NCI-H2227 (cell line): Measurements from ENCODE around the gene FAM83G.
A peak's percentile ranks its signal among the peaks of the same experiment; 100 is the strongest.
"Not testable (repeated sequence)": the region's sequence is repeated elsewhere in the genome, so short reads cannot be mapped to it uniquely, and the experiment has no call there.

Experiments
- DNase-seq: peaks from one replicate; lab custom pipeline; 2025; ENCODE audit not compliant: unreplicated experiment; lab: John Stamatoyannopoulos, UW

The FAM83G gene, protein sequence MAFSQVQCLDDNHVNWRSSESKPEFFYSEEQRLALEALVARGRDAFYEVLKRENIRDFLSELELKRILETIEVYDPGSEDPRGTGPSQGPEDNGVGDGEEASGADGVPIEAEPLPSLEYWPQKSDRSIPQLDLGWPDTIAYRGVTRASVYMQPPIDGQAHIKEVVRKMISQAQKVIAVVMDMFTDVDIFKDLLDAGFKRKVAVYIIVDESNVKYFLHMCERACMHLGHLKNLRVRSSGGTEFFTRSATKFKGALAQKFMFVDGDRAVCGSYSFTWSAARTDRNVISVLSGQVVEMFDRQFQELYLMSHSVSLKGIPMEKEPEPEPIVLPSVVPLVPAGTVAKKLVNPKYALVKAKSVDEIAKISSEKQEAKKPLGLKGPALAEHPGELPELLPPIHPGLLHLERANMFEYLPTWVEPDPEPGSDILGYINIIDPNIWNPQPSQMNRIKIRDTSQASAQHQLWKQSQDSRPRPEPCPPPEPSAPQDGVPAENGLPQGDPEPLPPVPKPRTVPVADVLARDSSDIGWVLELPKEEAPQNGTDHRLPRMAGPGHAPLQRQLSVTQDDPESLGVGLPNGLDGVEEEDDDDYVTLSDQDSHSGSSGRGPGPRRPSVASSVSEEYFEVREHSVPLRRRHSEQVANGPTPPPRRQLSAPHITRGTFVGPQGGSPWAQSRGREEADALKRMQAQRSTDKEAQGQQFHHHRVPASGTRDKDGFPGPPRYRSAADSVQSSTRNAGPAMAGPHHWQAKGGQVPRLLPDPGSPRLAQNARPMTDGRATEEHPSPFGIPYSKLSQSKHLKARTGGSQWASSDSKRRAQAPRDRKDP

DNA sequence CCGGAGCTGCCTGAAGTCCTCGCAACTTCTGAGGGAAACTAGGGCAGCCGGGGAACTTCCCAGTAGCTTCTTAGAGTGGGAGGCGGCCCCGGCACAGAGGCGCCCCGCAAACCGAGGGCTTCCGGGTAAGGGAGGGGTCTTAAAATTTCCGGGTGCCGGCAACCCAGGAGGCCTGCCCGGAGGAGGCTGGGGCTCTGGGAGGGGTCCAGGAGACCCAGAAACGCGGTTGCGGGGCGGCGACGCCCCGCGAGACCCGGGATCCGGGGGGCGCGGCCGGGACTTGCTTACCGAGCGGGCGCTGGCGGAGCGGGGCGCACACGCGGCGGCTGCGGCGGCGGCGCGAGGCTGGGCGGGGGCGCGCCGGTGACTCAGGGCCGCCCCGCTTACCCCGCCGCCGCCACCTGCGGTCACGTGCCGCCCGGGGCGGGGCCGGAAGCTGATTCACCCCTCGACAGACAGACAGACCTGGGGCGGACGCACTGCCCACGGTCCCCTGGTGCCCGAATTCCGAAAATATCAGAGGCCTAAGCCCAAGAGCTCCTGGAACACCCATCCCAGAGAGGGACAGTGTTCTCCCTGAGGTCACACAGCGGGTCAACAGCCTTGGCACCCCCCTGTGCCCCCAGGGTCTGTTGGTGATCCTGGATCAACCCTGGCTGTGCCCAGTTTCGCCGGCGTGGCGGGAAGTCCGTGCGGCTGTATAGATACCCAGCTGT, at the start of gene FAM83G:
Gene FAM83G (minus strand): TSS at position 344 of the 716 bp plus-strand sequence. CDS start 723 bp downstream, outside the sequence.
- peak; percentile 61 for DNase-seq

DNA sequence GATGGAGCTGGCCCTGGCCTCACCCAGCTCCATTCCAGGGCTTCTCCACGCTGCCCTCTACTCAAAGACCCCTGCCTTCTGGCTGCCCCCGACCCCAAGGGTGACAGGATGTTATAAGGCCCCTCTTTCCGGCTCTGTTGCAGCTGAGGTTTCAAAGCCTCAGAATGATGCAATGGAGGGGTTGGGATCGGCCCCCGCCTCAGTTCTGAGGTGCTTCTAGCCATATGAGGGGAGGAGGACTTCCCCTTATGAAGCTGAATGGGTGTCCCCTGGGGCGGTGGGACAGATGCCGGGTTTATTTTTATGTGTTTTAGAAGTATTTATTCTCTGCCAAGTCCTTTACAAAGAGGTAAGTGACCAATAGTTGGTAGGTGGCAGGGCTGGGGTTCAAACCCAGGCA, 44.3 kb upstream of the FAM83G start:
- not testable (repeated sequence) for DNase-seq

DNA sequence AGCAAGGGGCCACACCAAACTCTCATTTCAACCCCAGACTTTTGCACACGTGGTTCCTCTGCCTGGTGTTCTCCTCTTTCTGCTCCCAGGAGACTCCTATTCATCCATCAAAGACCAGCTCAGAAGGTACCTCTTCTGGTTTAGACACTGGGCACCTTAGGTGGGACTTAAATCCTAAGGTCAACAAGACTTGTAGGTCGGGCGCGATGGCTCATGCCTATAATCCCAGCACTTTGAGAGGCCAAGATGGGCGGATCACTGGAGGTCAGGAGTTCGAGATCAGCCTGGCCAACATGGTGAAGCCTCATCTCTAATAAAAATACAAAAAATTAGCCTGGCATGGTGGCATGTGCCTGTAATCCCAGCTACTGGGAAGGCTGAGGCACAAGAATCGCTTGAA, 42.9 kb upstream of the FAM83G start:
- DNase-seq, result not testable (repeated sequence)

DNA sequence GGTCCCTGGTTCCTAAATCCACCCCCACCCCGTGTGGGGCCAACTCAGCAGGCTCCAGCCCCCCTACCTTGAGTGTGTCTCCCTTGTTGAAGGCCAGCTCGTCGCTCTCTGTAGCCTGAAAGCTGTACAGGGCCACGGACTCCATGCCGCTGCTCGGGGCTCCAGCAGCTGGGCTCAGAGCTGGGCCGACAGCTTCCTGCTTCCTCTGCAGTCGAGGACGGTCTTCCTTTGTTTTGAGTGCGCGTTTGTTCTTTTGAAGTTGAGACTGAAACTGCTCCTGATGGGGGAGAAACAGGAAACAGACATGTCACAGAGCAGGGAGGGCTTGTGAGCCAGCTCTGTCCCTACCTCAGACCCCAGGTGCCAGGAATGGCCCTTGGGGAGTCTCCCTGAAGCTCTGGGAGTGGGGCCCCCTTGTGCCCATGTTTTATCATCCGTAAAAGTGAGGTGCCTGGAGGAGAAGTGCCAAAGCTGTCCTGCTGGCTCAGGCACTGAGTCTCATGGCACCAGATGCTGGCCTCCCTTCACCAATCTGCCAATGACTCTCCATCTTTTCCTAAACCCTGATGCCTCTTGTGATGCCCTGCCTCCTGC, 42.3 kb upstream of the FAM83G start, which contains the start of gene GRAP:
Gene GRAP (minus strand): TSS at position 176 of the 594 bp plus-strand sequence. CDS start 31 bp downstream, at position 145.
- DNase-seq, result not testable (repeated sequence)

DNA sequence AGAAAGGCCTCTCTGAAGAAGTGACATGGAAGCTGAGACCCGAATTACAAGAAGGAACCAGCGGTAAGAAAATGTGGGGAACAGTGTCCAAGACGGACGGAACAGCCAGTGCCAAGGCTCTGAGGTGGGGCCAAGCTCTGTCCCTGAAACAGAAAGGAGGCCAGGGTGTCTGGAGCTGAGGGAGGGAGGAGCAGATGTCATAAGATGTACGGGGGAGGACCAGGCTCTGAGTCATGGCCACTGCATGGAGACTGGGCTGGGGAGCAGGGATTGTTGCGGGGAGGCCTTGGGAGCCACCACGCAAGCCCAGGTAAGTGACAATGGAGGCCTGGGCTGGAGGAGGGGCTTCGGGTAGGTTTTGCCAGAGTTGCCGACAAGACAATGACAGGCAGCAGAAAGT, 40.1 kb upstream of the FAM83G start:
- not testable (repeated sequence) for DNase-seq

DNA sequence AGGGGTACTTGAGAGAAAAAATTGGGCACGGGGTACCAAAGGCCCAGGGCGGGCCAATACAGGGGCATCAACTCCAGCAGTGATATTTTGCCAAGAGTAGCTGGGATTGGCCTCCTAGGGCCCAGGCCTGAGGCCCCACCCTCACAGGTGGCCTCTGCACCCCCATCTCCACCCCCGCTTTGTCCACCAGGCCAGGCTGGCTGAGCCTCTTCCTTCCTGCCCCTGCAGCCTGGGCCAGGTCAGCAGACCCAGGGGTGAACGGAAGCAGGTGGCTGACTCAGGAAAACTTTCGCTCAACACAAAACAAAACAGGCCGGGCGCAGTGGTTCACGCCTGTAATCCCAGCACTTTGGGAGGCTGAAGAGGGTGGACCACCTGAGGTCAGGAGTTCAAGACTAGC, 38.5 kb upstream of the FAM83G start:
- not testable (repeated sequence) for DNase-seq

DNA sequence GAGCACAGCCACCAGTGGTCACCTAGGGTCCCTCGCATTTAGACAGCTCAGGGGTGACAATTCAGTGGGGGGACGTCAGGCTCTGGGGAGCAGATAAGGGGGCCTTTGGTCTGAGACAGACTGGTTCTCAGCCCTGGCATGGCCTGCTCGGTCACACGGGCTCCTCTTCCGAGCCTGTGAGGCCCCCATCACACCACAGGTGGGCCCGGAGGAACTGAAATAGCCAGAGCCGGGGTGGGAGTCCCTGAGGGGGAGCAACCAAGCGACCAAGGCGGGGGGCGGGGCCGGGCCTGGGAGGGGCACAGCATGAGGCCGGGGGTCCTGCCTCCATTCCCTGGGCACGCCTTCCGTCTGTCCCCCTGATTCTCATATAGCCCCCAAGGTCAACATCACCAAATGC, 37.8 kb upstream of the FAM83G start:
- DNase-seq, result not testable (repeated sequence)

DNA sequence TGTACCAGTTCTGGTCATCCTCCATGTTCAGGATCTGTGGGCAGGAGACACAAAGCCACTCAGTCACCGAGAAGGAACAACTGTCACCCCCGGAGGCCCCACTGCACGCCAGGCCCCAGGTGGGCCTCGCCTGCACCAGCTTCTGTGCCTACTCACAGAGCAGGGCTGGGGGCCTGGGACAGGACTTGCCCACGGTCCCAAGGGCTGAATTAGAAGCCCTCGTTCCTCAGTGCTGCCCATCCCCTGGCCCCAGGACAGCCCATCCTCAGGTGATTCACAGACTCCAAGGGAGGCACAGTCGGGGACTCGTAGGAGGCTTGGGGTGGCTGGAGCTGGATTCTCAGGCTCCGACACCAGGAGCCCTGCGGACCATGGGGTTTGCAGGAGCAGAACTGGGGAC, 37.3 kb upstream of the FAM83G start:
- not testable (repeated sequence) for DNase-seq

DNA sequence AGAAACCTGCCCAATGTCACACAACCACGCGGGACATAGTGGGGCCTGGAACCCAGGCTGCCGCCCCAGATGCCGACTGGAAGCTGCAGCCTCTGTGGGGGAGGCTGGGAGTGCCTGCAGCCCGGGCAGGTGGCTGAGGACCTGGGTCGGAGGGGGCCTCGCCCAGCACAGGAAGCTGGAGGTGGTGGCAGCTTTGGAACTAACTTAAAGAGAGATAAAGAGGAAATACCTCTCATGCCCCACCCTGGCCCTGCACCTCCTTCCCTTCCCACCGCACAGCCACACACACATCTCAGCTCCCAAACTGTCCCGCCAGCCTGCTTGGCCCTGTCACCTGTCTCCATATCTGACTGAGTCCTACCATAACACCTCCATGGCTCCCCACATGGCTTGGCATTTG, 35.8 kb upstream of the FAM83G start:
- not testable (repeated sequence) for DNase-seq

DNA sequence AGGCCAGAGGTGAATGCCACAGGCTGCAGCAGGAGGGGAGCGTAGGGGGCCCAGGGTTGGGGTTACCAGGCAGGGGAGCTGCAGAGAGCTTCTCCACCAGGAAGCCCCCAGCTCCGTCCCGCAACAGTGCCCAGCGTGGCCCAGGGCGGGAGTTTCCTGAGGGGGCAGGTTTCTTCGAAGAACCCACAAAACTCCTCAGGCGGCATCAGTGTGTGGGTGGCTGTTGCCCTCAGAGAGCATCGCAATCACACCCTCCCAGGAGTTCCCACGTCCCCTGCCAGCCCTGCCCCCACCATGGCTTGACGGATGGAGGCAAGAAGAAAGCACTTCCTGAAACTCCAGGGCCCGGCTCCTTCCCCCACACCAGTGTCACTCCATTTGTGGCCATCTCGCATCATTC, 34.2 kb upstream of the FAM83G start:
- DNase-seq, result not testable (repeated sequence)

DNA sequence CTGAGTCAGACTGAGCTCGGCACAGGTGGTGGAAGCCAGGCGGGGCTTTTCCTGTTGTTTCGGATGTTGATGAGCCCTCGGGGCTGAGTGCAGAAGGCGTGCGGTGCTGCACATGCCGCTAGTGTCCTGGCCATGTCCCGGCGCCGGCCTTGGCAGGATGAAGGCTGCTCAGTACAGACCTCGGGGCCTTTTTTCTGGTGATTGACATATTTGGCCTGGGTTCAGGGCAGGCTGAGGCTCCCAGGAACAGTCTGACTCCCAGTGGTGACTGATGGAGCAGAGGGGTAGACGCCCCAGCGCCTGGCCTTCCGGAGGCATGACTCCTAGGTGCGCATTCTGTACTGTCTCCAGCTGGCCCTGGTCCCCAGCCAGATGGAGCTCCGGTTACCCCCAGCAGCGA, 33.4 kb upstream of the FAM83G start:
- DNase-seq, result not testable (repeated sequence)

DNA sequence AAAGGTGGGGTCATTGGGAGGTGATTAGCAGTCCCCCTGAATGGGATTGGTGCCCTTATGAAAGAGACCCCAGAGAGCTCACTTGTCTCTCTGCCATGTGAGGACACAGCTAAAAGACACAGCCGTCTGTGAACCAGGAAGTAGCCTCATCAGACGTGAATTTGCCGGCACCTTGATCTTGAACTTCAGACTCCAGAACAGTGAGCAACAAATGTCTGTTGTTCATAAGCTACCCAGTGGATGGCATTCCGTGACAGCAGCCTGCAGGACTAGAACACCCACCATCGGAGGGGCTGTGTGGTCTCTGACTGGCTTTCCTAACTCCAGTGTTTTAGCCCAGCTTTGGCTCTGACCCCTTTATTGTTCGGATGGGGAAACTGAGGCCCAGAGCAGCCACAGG, 33.0 kb upstream of the FAM83G start:
- DNase-seq, result not testable (repeated sequence)

DNA sequence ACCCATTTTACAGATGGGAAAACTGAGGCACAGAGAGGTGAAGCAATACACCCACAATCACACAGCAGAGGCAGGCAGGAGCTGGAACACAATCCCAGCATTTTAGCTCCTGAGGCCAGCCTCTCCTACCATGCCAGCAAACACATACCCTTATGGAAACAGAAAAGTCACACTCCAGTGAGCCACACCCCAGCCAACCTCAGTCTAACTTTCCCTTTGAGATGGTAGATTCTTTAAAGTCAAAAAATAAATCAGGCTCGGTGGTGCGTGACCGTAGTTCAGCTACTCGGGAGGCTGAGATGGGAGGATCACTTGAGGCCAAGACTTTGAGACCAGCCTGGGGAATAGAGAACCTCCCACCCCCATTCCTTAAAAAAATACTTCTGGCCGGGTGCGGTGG, 31.6 kb upstream of the FAM83G start:
- DNase-seq, result not testable (repeated sequence)

DNA sequence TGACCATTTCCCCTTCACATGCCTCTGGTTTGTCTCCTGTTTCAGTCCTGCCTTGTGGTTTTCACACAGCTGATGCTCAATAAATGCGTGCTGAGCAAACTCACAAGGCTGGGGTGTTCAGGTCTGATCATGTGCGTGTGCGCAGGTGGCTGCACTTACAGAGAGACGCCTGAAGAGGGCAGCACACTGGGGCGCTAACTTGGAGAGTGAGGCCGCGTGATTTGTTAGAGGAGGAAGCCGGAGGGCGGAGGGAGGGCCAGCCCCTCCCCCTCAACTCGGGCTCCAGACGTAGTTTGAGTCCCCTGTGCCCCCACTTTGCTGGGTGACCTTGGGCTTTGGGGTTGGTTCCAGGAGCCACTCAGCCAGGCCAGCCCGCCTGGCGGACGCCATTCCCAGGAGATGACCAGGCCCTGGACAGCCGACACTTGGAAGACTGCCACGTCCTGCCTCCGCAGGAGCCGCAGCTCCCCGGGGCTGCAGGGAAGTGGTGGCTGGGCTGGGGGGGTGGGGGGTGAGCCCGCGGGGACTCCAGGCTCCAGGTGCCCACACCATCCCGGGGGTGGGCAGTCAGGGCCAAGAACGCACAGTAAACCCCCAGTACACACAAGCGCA, 27.9 kb upstream of the FAM83G start:
- not testable (repeated sequence) for DNase-seq

DNA sequence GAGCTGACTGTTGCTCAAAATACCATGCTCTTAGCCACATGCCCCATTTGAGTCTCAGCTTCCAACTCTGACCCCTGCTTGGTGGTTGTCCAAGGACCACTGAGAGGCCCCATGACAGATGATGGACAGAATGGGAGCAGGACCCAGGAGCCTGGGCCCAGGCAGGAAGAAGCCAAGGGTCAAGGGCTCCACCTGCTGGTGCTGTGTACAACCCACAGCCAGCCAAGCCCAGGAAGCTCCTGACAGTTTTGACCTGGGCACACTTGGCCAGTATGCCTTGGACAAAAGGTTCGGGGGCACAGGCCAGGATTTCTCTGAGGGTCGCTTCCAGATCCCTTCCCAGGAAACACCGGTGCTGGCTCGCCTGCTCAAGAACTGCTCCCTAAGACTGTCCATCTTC, 27.2 kb upstream of the FAM83G start:
- not testable (repeated sequence) for DNase-seq

DNA sequence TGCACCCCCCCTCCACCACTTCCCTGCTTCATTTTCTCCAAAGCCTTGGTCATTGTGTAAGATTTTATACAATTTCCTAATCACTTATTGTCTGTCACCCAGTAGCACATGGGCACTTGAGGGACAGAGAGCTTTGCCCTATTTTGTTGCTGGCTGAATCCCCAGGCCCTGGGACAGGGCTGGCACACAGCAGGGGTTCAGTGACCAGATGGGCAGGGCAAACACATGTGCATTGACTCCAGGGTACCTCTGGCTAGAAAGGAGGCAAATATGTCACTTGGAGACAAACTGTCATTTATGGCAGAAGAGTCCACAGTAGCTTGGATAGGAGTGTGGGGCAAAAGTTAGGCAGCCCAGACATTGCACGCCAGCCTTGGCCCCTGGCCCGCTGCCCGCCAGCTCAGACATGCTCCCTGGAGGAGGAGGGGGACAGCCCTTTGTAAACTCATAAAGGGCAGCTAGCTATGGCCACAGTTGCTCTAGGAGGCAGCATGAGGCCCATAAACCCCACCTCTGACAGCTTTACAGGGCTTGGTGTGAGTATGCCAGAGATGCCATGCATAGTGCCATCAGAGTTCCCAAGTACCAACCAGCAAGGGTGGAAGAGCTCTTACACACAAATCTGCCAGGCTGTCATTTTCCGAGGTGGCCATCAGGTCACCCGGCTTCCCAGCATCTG, 26.3 kb upstream of the FAM83G start:
- not testable (repeated sequence) for DNase-seq

DNA sequence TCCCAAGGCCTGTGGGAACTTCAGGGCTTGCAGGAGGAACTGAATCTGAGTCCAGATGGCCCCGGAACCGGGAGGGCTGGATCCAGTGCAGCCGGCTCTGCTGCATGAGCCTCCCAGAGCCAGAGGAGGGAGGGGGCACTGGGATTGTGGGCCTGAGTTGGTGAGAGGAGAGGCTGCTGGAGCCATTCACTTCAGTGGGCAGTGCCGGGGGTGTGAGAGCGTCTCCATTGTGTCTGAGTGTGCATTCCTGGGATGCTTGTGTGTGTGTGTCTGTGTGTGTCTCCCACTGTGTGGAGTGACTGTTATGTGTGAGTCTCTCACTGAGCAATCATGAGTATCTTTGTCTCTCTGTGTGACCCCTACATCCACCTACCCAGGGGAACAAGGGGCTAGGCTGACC, 25.2 kb upstream of the FAM83G start:
- DNase-seq, result not testable (repeated sequence)

DNA sequence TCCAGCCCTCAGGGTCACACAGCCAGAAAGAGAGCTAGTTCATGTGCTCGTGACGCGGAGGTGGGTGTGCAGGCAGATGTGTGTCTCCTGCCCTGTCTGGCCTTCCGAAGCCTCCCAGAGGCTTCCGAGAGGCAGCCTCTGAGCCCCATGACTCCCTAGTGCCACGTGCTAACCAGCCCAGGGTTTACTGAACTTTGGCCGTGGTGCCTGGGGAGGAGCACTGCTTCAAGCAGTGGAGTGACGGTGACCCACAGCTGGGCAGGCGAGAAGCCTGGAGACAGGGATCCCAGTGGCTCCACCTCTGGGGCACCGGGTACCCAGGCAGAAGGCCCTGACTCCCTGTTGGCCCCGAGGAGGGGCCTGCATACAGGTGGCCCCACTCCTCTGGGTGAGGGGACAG, 24.1 kb upstream of the FAM83G start:
- DNase-seq, result not testable (repeated sequence)
